Kidney tubule cell (primary cell): ENCODE data around the gene PPP1R12C.

Source experiments
- DNase-seq: peaks from one replicate; pipeline ENCODE4 v3.0.0-alpha.2; 2018; ENCODE audit warnings: low spot score

The PPP1R12C gene

DNA sequence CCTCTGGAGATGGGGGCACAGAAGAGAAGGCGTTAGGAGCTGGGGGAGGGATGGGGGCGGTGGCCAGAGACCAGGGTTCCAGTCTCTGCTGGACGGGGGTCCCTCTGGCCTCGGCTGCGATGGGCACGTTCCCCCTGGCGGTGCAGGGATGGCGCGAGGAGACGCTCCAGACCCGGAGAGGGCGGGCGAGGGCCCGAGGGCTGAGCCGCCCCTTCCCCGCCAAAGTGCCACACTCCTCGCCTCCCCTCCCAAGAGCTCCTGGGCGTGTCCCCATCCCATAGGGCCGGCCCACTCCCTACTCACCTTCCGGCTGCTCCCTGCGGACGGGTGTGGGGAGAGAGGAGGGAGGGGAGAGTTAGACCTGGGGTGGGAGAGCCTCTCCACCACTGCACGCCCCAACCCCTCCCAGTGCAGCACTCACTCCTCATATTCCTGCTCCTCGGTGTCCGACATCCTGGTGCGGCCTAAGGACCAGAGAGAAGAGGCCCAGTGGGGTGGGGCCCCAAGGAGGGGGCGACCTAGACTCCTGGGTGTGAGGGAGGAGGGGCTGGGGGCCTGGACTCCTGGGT lies 29.4 kb upstream of the PPP1R12C start:
- DNase-seq, result peak; percentile 17

DNA sequence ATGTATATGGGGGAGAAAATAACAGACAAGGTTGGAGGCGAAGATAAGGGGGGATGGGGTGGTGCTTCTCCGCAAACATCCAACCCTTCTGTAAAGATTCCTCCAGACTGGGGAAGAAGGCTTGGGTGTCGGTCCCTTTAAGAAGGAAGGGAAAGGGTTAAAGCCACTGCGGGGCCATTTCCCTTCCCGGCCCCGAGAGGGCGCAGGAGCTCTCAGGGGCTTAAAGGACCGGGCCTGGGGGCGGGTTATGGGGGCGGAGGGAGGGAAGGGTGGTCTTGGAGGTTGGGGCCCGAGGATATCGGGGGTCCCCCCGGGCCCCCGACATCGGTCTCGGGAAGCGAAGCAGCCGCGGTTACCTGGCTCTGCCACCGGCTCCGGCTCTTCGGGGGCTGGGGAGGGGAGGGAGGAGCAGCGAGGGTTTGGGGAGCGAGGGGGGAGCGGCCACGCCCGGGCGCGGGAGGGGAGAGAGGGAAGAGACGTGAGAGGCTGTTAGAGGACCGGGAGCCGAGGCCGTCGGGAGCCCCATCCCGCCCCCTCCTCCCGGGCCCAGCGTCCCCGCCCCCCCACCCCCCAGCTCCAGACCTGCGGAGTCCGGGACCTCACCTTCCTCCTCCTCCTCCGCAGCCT lies 28.8 kb upstream of the PPP1R12C start:
- DNase-seq, result peak; percentile 32

DNA sequence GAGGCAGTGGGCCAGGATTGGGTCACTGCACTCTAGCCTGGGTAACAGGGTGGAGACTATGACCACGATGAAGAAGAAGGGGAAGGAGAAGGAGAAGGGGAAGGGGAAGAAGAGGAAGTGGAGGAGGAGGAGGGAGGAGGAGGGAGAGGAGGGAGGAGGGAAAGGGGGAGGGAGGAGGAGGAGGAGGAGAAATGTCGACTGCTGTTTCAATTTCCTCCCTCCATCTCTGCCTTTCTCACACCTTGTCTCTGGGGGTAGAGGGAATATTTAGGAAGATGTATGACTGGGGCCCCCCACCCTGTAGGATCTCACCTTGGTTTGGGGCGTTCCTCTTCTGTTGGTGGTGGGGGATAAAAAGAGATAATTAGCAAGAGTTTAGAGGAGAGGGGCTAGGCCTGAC lies 27.8 kb upstream of the PPP1R12C start:
- DNase-seq, result no peak

DNA sequence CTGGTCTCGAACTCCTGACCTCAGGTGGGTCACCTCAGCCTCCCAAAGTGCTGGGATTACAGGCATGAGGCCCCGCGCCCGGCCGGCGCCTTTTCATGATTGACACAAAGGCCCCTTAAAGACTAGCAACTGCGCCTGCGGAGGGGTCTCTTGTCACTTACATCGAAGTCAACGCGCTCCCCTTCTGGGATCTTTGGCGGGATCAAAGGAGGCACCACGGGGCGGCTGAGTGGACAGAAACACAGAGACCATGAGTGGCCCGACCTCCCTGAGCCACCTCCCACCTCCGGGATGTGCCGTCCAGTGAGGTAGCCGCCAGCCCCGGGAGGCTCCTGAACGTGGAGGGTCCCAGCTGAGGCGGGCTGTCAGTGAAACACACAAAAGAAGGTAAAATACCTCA lies 24.3 kb upstream of the PPP1R12C start:
- no peak for DNase-seq

DNA sequence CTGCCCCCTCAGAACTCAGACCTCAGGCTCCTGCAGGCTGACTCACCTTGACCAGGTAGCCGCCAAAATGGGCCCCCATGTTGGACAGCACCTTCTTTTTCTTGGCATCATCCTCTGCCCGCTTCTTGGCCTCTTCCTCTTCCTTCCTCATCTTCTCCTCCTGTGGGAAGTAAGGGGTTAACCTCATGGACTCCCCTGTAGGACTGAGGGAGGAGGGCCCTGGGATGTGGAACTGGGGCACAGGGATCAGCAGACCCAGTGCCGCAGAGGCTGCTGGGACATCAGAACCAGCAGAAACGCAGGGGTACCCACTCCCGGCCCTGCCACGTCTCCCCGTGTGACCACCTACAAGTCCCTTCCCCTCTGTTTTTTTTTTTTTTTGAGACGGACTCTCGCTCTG lies 20.5 kb upstream of the PPP1R12C start:
- no peak for DNase-seq

DNA sequence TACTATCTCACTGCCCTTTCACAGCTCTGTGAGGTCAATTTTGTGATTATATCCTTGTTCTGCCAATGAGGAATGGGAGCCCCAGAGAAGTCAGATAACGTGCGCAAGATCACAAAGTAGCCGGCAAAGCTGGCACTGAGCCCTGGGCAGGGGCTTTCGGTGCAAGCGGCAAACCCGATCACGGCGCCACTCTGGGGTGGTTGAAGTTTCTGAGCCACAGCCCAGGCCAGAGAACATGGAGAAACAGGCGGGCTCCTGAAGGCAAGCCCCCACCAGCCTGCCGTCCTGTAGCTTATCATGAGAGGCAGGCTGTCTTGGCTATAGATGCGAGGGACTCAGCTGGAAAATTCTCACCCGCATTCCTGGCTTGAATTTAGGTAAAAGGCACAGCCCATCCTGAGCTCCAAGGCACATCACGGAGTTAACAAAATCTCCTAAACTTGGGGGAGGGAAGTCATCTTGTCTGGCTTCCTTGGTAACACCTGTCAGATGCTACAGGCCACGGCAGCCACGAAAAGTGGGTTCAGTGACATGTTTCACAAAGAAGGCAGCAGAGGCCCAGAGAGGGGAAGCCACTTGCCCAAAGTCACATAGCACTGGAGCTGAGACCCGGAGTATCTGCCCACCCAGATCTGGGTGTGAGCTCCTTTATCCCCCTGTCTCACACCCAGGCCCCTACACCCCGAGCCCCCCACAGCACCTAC lies 19.1 kb upstream of the PPP1R12C start:
- no peak for DNase-seq

DNA sequence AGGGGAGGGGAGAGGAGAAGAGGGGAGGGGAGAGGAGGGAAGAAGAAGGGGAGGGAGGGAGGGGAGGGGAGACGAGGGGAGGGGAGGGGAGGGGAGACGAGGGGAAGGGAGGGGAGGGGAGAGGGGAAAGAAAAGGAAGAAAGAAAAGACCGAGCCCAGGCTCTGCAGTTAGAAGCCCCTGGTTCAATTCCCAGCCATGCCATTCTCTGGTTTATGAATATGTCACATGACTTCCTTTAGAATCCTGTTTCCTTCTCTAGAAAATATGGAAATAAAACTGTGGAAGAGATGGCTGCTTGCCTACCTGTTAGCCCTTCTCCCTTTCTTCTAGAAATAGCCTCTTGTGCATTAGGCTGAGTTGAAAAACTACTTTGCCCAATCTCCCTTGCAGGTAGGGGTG lies 17.3 kb upstream of the PPP1R12C start:
- DNase-seq, result no peak

DNA sequence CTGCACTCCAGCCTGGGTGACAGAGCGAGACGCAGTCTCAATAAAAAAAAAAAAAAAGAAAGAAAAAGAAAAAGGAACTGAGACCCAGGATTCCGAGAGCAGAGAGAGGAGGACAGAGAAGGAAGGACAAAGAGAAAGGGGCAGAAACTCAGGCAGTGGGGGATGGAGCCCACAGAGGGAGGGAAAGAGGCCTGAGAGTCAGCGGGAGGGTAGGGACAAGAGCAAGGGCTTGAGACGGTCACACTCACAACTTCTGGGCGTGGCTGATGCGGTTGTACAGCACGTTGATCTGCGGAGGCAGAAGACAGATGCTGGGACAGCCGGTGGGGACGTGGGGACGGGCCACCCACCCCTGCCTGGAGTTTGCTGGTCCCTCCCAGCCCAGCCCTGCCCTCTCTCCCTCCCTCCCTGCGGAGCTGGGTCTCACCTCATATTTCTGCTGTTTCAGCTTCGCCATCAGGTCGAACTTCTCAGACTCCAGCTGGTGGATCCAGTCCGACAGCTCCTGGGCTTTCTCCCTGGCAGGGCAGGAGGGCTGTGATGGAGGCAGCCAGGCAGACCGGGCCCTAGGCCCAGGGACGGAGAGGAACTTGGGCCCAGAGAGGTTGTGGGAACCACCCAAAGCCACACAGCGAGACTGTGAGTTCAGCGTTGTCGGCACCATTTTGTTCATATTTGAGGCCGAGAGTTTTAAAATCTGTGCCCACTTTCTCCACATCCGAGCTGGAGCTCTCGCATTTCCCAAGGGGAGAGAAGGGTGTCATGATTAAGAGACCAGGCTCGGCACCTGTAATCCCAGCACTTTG lies 16.4 kb upstream of the PPP1R12C start:
- no peak for DNase-seq

DNA sequence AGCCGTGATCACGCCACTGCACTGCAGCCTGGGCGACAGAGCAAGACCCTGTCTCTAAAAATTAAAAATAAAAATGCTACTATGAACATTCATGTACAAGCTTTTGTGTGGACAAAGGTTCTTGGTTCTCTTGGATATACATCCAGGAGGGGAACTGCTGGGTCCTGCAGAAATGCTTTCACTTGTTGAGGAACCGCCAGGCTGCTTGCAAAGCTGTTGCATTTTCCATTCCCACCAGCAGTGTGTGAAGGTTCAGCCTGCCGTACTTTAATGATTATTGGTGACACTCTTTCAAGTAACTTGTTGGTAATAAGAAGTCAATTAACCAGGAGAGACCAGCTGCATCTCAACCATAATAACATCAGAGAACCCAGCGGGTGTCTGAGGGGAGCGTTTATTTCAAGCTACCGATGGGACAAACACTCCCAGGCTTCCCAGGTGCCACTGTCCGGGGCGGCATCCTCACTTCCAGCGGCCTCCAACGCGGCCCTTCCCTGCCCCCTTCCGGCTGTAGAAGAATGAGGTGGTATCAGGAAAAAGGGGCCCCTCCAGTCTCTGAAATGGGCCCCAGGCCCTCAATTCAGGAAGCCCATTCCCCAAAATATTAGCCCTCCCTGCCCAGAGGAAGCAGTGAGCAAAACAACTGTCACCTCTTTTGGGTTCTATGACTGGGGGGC lies 15.2 kb upstream of the PPP1R12C start:
- no peak for DNase-seq

DNA sequence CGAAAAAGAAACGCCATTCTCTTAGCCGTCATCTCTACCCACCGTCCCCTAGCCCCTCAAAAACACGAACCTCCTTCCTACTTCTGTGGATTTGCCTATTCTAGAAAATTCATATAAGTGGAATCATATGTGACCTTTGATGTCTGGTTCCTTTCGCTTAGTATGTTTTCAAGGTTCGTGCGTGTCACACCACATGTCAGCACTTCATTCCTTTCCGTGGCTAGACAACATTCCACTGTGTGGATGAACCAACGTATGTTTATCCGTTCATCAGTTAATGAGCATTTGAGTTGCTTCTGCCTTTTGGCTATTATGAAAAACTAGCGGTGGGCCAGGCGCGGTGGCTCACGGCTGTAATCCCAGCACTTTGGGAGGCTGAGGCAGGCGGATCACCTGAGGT lies 14.0 kb upstream of the PPP1R12C start:
- DNase-seq, result no peak

DNA sequence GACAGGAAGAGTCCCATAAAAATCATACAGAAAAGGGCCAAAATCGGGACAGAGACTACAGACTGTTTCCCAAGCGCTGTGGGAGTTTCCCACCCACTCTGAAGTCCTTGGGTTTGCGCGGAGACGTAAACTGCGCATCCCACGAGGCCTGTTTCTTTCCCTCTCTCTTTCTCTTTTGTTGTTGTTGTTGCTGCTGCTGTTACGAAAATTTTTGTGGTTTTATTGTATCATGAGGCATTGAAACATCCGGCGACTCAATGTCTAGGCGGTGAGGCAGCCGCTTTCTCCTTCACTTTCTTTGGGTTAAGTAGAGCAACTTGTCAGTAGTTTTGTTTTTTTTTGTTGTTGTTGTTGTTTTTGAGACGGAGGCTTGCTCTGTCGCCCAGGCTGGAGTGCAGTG lies 1.6 kb upstream of the PPP1R12C start:
- no peak for DNase-seq

DNA sequence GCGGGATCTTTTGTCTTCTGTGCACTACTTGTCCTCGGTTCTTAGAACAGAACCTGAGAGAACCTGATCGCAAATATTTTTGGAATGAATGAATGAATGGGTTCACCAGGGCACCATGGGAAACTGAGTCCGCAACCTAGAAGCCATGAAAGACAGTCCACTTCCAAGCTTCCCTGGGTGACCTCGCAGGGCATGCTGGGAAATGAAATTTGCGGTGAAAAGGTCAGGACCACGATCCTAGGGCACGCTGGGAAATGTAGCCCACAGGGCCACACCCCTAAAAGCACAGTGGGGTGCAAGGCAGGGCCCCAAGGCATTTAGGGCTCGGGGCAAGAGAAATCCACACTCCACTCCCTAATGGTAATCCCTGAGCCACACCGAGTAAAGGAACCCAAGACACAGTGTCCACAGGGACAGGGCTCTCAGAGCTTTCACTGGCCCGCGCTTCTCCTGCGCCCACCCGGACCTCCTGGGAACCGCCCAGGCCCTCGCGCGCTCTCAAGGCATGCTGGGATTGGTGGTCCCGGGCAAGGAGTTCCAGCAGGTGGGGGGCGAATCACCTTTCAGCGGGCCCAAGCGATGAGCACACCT lies 1.1 kb upstream of the PPP1R12C start:
- peak; percentile 23 for DNase-seq

DNA sequence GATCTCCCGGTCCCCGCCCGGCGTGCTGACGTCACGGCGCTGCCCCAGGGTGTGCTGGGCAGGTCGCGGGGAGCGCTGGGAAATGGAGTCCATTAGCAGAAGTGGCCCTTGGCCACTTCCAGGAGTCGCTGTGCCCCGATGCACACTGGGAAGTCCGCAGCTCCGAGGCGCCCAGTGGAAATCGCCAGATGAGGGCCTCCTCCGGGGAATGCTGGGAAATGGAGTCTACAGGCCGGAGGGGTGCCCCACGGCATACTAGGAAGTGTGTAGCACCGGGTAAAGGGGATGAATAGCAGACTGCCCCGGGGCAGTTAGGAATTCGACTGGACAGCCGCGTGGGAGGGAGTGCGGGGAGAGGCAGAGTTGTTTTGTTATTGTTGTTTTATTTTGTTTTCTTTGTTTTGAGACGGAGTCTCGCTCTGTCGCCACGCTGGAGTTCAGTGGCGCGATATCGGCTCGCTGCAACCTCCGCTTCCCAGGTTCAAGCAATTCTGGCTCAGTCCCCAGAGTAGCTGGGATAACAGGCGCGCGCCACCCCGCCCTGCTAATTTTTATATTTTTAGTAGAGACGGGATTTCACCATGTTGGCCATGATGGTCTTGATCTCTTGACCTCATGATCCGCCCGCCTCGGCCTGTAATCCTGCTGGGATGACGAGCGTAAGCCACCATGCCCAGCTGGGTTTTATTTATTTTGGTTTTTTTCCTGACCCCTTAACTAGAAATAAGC lies 390 bp upstream of the PPP1R12C start:
- peak; percentile 99 for DNase-seq

DNA sequence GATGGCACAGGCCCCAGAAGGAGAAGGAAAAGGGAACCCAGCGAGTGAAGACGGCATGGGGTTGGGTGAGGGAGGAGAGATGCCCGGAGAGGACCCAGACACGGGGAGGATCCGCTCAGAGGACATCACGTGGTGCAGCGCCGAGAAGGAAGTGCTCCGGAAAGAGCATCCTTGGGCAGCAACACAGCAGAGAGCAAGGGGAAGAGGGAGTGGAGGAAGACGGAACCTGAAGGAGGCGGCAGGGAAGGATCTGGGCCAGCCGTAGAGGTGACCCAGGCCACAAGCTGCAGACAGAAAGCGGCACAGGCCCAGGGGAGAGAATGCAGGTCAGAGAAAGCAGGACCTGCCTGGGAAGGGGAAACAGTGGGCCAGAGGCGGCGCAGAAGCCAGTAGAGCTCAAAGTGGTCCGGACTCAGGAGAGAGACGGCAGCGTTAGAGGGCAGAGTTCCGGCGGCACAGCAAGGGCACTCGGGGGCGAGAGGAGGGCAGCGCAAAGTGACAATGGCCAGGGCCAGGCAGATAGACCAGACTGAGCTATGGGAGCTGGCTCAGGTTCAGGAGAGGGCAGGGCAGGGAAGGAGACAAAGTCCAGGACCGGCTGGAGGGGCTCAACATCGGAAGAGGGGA lies 1.1 kb downstream of the PPP1R12C start:
- peak; percentile 64 for DNase-seq

DNA sequence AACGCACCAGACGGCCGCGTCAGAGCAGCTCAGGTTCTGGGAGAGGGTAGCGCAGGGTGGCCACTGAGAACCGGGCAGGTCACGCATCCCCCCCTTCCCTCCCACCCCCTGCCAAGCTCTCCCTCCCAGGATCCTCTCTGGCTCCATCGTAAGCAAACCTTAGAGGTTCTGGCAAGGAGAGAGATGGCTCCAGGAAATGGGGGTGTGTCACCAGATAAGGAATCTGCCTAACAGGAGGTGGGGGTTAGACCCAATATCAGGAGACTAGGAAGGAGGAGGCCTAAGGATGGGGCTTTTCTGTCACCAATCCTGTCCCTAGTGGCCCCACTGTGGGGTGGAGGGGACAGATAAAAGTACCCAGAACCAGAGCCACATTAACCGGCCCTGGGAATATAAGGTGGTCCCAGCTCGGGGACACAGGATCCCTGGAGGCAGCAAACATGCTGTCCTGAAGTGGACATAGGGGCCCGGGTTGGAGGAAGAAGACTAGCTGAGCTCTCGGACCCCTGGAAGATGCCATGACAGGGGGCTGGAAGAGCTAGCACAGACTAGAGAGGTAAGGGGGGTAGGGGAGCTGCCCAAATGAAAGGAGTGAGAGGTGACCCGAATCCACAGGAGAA lies 1.9 kb downstream of the PPP1R12C start:
- DNase-seq, result no peak

DNA sequence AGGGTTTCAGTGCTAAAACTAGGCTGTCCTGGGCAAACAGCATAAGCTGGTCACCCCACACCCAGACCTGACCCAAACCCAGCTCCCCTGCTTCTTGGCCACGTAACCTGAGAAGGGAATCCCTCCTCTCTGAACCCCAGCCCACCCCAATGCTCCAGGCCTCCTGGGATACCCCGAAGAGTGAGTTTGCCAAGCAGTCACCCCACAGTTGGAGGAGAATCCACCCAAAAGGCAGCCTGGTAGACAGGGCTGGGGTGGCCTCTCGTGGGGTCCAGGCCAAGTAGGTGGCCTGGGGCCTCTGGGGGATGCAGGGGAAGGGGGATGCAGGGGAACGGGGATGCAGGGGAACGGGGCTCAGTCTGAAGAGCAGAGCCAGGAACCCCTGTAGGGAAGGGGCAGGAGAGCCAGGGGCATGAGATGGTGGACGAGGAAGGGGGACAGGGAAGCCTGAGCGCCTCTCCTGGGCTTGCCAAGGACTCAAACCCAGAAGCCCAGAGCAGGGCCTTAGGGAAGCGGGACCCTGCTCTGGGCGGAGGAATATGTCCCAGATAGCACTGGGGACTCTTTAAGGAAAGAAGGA lies 2.8 kb downstream of the PPP1R12C start:
- no peak for DNase-seq

DNA sequence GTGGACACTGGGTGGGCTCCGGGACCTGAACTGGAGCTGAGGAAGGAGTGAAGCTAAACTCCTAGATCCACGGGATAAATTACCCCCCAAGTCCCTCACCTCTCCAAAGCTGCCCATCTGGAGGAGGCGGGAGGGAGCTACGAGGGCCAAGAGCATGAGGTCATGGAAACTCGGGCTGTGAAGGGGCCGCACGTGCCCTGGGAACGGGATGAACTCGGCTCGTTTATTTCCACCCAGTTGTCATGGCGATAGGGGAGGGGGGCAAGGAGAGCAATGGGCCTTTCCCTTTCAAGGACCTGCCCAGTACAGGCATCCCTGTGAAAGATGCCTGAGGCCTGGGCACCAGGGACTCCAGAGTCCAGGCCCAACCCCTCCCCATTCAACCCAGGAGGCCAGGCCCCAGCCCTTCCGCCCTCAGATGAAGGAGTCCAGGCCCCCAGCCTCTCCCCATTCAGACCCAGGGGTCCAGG lies 3.8 kb downstream of the PPP1R12C start:
- DNase-seq, result peak; percentile 89

DNA sequence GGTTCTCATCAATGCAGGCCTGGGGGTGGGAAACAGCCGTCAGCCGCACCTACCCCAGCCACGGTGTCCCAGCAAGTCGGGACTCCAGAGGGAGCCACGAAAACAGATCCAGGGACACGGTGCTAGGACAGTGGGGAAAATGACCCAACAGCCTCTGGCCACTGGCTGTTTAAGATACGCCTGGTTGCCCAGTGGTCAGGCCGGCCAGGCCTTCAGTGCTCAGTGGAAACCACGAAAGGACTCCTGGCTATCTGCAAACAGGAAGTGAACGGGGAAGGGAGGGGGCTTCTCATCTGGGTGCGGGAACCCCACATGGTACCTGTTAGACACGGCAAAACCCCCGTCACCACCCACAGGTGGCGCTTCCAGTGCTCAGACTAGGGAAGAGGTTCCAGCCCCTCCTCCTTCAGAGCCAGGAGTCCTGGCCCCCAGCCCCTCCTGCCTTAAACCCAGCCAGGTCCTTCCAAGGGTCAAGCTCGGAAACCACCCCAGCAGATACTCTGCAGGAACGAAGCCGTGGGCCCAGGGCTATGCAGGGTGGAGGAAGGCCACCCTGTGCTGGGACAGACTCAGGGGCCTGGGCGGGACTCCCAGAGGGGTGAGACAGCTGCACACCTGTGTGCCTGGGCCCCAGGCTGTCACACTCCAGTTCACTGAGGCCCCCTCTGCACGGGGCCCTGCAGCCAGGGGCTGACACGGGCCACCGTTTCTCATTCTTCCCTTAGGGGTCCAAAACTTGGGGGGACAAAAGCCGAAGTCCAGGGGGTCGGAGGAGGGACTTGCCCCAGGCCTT lies 4.5 kb downstream of the PPP1R12C start:
- DNase-seq, result peak; percentile 51

DNA sequence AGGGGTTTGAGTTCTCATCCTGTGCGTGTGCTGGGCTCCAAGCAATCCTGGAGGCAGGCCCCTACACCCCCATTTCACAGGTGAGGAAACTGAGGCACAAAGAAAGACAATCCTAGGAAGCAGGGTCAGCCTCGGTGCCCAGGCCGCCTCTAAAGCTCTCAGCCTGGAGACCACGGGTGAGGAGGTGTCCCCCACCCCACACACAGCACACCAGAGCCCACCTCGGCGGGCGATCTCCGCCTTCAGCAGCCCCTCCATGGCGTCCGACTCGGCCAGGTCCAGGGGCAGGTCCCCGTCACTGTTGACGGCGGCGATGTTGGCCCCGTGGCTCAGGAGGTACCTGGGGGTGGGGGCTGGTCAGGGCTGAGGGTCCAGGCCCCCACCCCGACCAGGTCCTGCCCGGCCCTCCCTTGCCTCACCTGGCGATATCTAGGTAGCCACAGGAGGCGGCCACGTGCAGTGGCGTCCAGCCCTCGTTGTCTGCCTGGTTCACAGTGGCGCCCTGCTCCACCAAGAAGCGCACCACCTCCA lies 5.1 kb downstream of the PPP1R12C start:
- DNase-seq, result no peak
